Nephron progenitor cell (in vitro differentiated cells): ENCODE data around the gene EEFSEC.

Experiments
- DNase-seq: peaks from one replicate; pipeline ENCODE4 v3.0.0; 2021
- H3K27ac Mint-ChIP-seq: 2 replicates; pipeline ENCODE4 v1.8.0; 2021; ENCODE audit warnings: mild to moderate bottlenecking, moderate library complexity, mixed read lengths
- H3K27me3 Mint-ChIP-seq: 2 replicates; pipeline ENCODE4 v1.8.0; 2021; ENCODE audit warnings: mild to moderate bottlenecking, low read depth, mixed read lengths; ENCODE audit not compliant: poor library complexity
- H3K36me3 Mint-ChIP-seq: 2 replicates; pipeline ENCODE4 v1.8.0; 2021; ENCODE audit warnings: low read depth, mixed read lengths
- H3K4me1 Mint-ChIP-seq: 2 replicates; pipeline ENCODE4 v1.8.0; 2021; ENCODE audit warnings: mixed read lengths
- H3K4me3 Mint-ChIP-seq: 2 replicates; pipeline ENCODE4 v1.8.0; 2021; ENCODE audit warnings: mild to moderate bottlenecking, moderate library complexity, mixed read lengths
- H3K9me3 Mint-ChIP-seq: 2 replicates; pipeline ENCODE4 v1.8.0; 2021; ENCODE audit warnings: mild to moderate bottlenecking, moderate library complexity, mixed read lengths
- TF ChIP-seq, protein P1 (sequence below): fragments of 200-600 bp; sonication (generic); IDR thresholded peaks from 2 replicates; pipeline ENCODE4 v1.5.0; 2021; ENCODE audit warnings: antibody characterized with exemption

Gene EEFSEC

DNA sequence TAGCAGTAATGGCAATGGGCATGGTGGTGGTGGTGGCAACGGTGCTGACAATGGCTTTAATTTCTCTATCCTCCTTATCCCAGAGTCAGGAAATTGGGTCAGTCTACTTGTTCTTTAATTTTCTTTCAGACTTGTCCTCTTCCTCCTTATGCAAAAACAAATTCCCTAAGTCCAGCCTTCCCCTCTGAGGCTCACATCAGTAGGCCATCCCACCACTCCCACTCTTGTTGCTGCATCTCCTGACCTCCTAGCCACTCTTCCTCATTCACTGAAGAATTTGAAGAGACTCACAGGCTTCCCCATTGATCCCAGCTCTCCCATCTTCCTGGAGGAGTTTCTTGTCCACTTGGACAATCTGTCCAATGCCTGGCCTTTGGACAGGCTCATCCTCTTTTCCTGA is 293.5 kb downstream of the EEFSEC start:
- Mint-ChIP-seq H3K27ac (no peak overlapping the region), H3K4me3 (no peak overlapping the region), H3K27me3 (peaks cover 69% of the 10 kb centered on the region), H3K4me1 (peaks cover 13% of the 10 kb centered on the region), H3K36me3 (no peaks in the 10 kb centered on the region), H3K9me3 (peaks cover 12% of the 10 kb centered on the region)
- TF ChIP-seq, protein P1, sequence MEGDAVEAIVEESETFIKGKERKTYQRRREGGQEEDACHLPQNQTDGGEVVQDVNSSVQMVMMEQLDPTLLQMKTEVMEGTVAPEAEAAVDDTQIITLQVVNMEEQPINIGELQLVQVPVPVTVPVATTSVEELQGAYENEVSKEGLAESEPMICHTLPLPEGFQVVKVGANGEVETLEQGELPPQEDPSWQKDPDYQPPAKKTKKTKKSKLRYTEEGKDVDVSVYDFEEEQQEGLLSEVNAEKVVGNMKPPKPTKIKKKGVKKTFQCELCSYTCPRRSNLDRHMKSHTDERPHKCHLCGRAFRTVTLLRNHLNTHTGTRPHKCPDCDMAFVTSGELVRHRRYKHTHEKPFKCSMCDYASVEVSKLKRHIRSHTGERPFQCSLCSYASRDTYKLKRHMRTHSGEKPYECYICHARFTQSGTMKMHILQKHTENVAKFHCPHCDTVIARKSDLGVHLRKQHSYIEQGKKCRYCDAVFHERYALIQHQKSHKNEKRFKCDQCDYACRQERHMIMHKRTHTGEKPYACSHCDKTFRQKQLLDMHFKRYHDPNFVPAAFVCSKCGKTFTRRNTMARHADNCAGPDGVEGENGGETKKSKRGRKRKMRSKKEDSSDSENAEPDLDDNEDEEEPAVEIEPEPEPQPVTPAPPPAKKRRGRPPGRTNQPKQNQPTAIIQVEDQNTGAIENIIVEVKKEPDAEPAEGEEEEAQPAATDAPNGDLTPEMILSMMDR: no peak
- DNase-seq: no peak

GRCh38 chr3:128447561-128448013 is 294.3 kb downstream of the EEFSEC start:
- no peak for DNase-seq
- Mint-ChIP-seq H3K4me1 (peaks cover 13% of the 10 kb centered on the region), H3K36me3 (no peaks in the 10 kb centered on the region), H3K27me3 (peaks cover 71% of the 10 kb centered on the region), H3K4me3 (no peak overlapping the region), H3K27ac (no peak overlapping the region), H3K9me3 (peaks cover 12% of the 10 kb centered on the region)
- TF ChIP-seq, protein P1: no peak

DNA sequence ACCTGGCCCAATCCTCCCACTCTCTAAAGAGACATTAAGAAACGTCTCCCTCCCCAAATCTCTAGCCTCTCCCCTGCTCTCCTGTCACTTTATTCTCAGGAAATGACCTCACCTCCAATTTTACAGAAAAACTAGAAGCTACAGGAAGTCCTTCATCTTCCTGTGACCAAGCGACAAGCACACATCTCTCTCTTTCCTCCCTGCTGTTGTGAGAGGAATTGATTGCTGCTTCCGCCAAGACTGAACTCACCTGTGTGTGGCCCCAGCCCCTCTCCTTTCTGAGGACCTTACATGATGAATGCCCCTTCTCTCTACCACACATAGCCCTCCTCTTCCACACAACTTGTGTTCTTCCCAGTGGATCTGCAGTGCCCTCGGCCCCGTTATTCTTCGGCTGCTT is 295.2 kb downstream of the EEFSEC start:
- peaks cover 65% of the 10 kb centered on the region for H3K27me3 Mint-ChIP-seq
- no peaks in the 10 kb centered on the region for H3K36me3 Mint-ChIP-seq
- no peak overlapping the region for H3K27ac Mint-ChIP-seq
- TF ChIP-seq, protein P1: no peak
- H3K9me3 Mint-ChIP-seq: peaks cover 12% of the 10 kb centered on the region
- no peak for DNase-seq
- no peak overlapping the region for H3K4me3 Mint-ChIP-seq
- peaks cover 7% of the 10 kb centered on the region for H3K4me1 Mint-ChIP-seq

DNA sequence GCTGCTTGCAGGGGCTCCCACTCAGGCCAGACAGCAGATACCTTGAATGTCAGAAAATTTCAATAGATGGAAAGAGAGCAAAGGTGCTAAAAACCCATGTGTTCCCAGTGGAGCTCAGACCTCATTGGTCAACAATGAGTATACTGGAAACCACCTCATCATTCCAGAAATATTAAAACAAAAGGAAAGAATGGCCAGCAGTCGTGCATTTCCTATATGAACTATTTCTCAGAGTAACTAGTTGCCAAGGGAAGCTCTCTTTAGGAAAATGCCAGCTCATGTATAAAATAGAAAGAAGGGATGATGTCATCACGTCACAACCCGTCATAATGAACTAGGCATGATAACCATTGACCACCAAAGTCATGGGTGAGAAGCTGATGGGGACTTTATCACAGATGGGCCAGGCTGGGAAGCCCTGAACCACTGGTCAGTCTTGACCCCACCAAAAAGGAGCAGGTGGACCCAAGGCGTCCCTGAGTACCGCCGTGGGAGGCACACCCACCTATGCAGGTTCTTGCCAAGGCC is 295.9 kb downstream of the EEFSEC start:
- Mint-ChIP-seq H3K27ac (no peak overlapping the region), H3K4me3 (no peak overlapping the region), H3K4me1 (peaks cover 7% of the 10 kb centered on the region), H3K36me3 (no peaks in the 10 kb centered on the region), H3K9me3 (peaks cover 12% of the 10 kb centered on the region), H3K27me3 (peaks cover 61% of the 10 kb centered on the region)
- DNase-seq: no peak
- TF ChIP-seq, protein P1: no peak

GRCh38 chr3:128452120-128452519 is 298.8 kb downstream of the EEFSEC start:
- Mint-ChIP-seq H3K36me3 (no peaks in the 10 kb centered on the region), H3K27me3 (peaks cover 59% of the 10 kb centered on the region), H3K27ac (no peak overlapping the region)

More at GRCh38 chr3:128452120-128452519, 298.8 kb downstream of the EEFSEC start:
- TF ChIP-seq, protein P1: no peak
- Mint-ChIP-seq H3K4me3 (no peak overlapping the region), H3K9me3 (peaks cover 4% of the 10 kb centered on the region), H3K4me1 (peaks cover 7% of the 10 kb centered on the region)
- no peak for DNase-seq
